Measurements from ENCODE around the gene STXBP5. TPM values are rescaled to one million over a fixed set of nuclear protein-coding genes. Genes with fewer than 3 reads are reported as not detected.

STXBP5 gene
- total and polyA plus RNA-seq, 2 of the 4 experiments (the other 2 are of a cell fraction) = 13.2 to 46.4 TPM

GRCh38 chr6:147203311-147204059, 732 bp upstream of the STXBP5 start:
- Histone ChIP-seq H3K23ac (ENCODE audit: low read depth, low read length) (peak overlapping the region; percentile 92), H3K9me3 (ENCODE audit: control insufficient read depth, insufficient read depth, low read length) (no peaks in the 10 kb centered on the region), H3K36me3 (ENCODE audit: control insufficient read depth, insufficient read depth, low read length) (no peaks in the 10 kb centered on the region), H3K18ac (ENCODE audit: low read depth, low read length) (peak overlapping the region; percentile 47), H2BK20ac (ENCODE audit: low read depth, low read length) (peak overlapping the region; percentile 3; the same call in 1 of the 2 replicates), H2AK9ac (replicated peaks; ENCODE audit: low read depth, low read length, poor library complexity) (peak overlapping the region; percentile 20), H2BK5ac (ENCODE audit: low read depth, low read length, poor library complexity, severe bottlenecking) (peak overlapping the region; percentile 82), H3K4me1 (ENCODE audit: control insufficient read depth, insufficient read depth, low read length) (no peaks in the 10 kb centered on the region), H3K27ac (ENCODE audit: insufficient read depth, low read length) (peak overlapping the region; percentile 83), H3K4me3 (ENCODE audit: insufficient read depth, low read depth, low read length) (peak overlapping the region; percentile 60), H4K91ac (ENCODE audit: insufficient read depth, low read depth, low read length) (peak overlapping the region; percentile 65), H3K56ac (ENCODE audit: extremely low read depth, insufficient read depth, low read length) (peak overlapping the region; percentile 78), H3K9me1 (ENCODE audit: insufficient read depth, low read length) (no peaks in the 10 kb centered on the region; the same call in 1 of the 2 replicates), H4K5ac (ENCODE audit: low read depth, low read length) (peak overlapping the region; percentile 60), H3K14ac (replicated peaks; ENCODE audit: low read depth, low read length) (peak overlapping the region; percentile 89), H2AK5ac (ENCODE audit: low read depth, low read length) (no peak overlapping the region), H3K79me1 (ENCODE audit: low read depth in 1 of 2, low read length in 2 of 2) (peaks cover 0 to 13% of the 10 kb centered on the region in 2 experiments; a peak in 2 of 4 replicates), H4K8ac (ENCODE audit: low read depth in 2 of 2, low read length in 2 of 2) (peak overlapping the region; percentile 61 to 70), H3K4ac (ENCODE audit: low read depth, low read length) (peak overlapping the region; percentile 84), H3K27me3 (ENCODE audit: control insufficient read depth, insufficient read depth, low read length) (no peaks in the 10 kb centered on the region), H4K20me1 (ENCODE audit: insufficient read depth, low read length) (peaks cover 3% of the 10 kb centered on the region; the same call in 1 of the 2 replicates), H3K9ac (ENCODE audit: low read depth, low read length) (peak overlapping the region; percentile 66), H3K4me2 (ENCODE audit: low read depth, low read length) (peak overlapping the region; percentile 77), H2BK15ac (ENCODE audit: low read depth, low read length) (peak overlapping the region; percentile 16; the same call in 1 of the 3 replicates), H2AFZ (replicated peaks; ENCODE audit: low read length, poor library complexity) (peak overlapping the region; percentile 88), H2BK120ac (ENCODE audit: low read depth, low read length) (peak overlapping the region; percentile 42; the same call in 1 of the 2 replicates)
- ATAC-seq (ENCODE audit: low read depth) (peak; percentile 78), DNase-seq (peak; percentile 76)
- WGBS, 2 experiments (ENCODE audit: extremely low coverage in 2 of 2, insufficient read length in 1 of 2) = 0% methylated on average over 27 of the region's 74 CpGs; no CpG with 5 or more reads in 1 of the 2 experiments
- in situ Hi-C loops (cut with MboI; ENCODE audit: low sequenced_read_pairs) (loop anchor here (25.0 kb wide), 1 partner anchor 291 kb away; no protein-coding TSS in a partner anchor), intact Hi-C loops (cut with micrococcal nuclease) (loop anchor here (2.0 to 10.0 kb wide), 3 partner anchors 96 to 209 kb away; no protein-coding TSS in a partner anchor), dilution Hi-C loops (cut with HindIII; ENCODE audit: low sequenced_read_pairs, unreplicated experiment) (no loop called here)
- ChIA-PET CTCF (no interaction called here), POLR2A (ENCODE audit: unreplicated experiment) (interaction anchor here (0.6 kb wide), 4 partner anchors 60 to 292 kb away, joined by 3 to 16 read pairs (median 4); no protein-coding TSS in a partner anchor)
- TF ChIP-seq RCOR1 (IDR thresholded peaks at IDR 0.05; ENCODE audit: insufficient replicate concordance, low read length) (no peak), RAD21 (IDR thresholded peaks at IDR 0.05; ENCODE audit: low read length) (0 out of 2 replicates have a peak, but pooled peaks have one; percentile 4), BHLHE40 (IDR thresholded peaks at IDR 0.05; ENCODE audit: low read depth, low read length) (peak; percentile 75), FOS (IDR thresholded peaks at IDR 0.05; ENCODE audit: low read depth, low read length) (no peak), USF2 (IDR thresholded peaks at IDR 0.05; ENCODE audit: low read depth, low read length) (no peak), CHD1 (IDR thresholded peaks at IDR 0.05; ENCODE audit: low read depth, low read length) (no peak), MAFK (IDR thresholded peaks at IDR 0.05; ENCODE audit: low read depth, low read length) (no peak), RFX5 (IDR thresholded peaks at IDR 0.05; ENCODE audit: low read depth, low read length) (no peak)
- no TSS peak for BruUV-seq (replicated peaks)

All from IMR-90 (cell line).